Vagina (tissue), 2 donors: ENCODE data around the gene SYCP2.

Experiments
- POLR2AphosphoS5 ChIP-seq, 2 donors: sonication (generic); formaldehyde crosslinking; IDR thresholded peaks; one replicate each; pipeline ENCODE4 v1.9.0; 2017; ENCODE audit warnings: antibody characterized with exemption in 2 of 2, mild to moderate bottlenecking in 2 of 2, low read depth in 1 of 2; ENCODE audit not compliant: insufficient read depth in 1 of 2
- TF ChIP-seq, protein P1 (sequence below), 3 experiments: fragments of 450-650 bp in 2 of 3; fragments of 200-600 bp in 1 of 3; sonication (generic) in 1 of 3; IDR thresholded peaks; one replicate each; pipeline ENCODE4 v1.5.1; 2017 to 2019; ENCODE audit warnings: antibody characterized with exemption in 3 of 3, mild to moderate bottlenecking in 2 of 3, moderate library complexity in 2 of 3

- TF ChIP-seq, protein P1, sequence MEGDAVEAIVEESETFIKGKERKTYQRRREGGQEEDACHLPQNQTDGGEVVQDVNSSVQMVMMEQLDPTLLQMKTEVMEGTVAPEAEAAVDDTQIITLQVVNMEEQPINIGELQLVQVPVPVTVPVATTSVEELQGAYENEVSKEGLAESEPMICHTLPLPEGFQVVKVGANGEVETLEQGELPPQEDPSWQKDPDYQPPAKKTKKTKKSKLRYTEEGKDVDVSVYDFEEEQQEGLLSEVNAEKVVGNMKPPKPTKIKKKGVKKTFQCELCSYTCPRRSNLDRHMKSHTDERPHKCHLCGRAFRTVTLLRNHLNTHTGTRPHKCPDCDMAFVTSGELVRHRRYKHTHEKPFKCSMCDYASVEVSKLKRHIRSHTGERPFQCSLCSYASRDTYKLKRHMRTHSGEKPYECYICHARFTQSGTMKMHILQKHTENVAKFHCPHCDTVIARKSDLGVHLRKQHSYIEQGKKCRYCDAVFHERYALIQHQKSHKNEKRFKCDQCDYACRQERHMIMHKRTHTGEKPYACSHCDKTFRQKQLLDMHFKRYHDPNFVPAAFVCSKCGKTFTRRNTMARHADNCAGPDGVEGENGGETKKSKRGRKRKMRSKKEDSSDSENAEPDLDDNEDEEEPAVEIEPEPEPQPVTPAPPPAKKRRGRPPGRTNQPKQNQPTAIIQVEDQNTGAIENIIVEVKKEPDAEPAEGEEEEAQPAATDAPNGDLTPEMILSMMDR (IDR thresholded peaks at IDR 0.05) = no peak
- TF ChIP-seq POLR2AphosphoS5 (IDR thresholded peaks at IDR 0.05; ENCODE audit: insufficient read depth in 1 of 2, low read depth in 1 of 2) = no peak
Observed at GRCh38 chr20:59857966-59858365, 75.5 kb downstream of the SYCP2 start.
